Measurements from ENCODE around the gene CEMIP. TPM values are rescaled to one million over a fixed set of nuclear protein-coding genes. Genes with fewer than 3 reads are reported as not detected.

The CEMIP gene
- total RNA-seq, 2 donors from 2014 or later = 2.2 TPM; not detected in 1

- Histone ChIP-seq H3K9ac (ENCODE audit: extremely low read depth, low read length, poor library complexity, severe bottlenecking) (no peak overlapping the region), H3K4me3 (ENCODE audit: low read length) (no peak overlapping the region), H3K27ac (ENCODE audit: low read depth, low read length) (no peak overlapping the region), H3K36me3 (ENCODE audit: control insufficient read depth, insufficient read depth, low read length) (no peaks in the 10 kb centered on the region), H3K27me3 (ENCODE audit: control insufficient read depth, insufficient read depth, low read length, poor library complexity, severe bottlenecking) (no peaks in the 10 kb centered on the region), H3K4me1 (ENCODE audit: control insufficient read depth, insufficient read depth, low read length) (no peaks in the 10 kb centered on the region), H3K9me3 (ENCODE audit: control insufficient read depth, low read length) (no peaks in the 10 kb centered on the region)
- TF ChIP-seq, protein P1, sequence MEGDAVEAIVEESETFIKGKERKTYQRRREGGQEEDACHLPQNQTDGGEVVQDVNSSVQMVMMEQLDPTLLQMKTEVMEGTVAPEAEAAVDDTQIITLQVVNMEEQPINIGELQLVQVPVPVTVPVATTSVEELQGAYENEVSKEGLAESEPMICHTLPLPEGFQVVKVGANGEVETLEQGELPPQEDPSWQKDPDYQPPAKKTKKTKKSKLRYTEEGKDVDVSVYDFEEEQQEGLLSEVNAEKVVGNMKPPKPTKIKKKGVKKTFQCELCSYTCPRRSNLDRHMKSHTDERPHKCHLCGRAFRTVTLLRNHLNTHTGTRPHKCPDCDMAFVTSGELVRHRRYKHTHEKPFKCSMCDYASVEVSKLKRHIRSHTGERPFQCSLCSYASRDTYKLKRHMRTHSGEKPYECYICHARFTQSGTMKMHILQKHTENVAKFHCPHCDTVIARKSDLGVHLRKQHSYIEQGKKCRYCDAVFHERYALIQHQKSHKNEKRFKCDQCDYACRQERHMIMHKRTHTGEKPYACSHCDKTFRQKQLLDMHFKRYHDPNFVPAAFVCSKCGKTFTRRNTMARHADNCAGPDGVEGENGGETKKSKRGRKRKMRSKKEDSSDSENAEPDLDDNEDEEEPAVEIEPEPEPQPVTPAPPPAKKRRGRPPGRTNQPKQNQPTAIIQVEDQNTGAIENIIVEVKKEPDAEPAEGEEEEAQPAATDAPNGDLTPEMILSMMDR (conservative IDR thresholded peaks at IDR 0.05) = no peak
- H3K27me3 Mint-ChIP-seq (ENCODE audit: insufficient read depth) = no peaks in the 10 kb centered on the region
- 80 to 86% methylated on average over 1 to 3 of the region's 3 CpGs for WGBS, 2 experiments (ENCODE audit: insufficient coverage in 1 of 2, insufficient read length in 1 of 2)
- no peak overlapping the region for H3K27ac Mint-ChIP-seq
- peaks cover under 1% of the 10 kb centered on the region for H3K4me1 Mint-ChIP-seq
- H3K36me3 Mint-ChIP-seq (ENCODE audit: low read depth) = no peaks in the 10 kb centered on the region
- no peak overlapping the region for H3K4me3 Mint-ChIP-seq
- no peaks in the 10 kb centered on the region for H3K9me3 Mint-ChIP-seq
- DNase-seq = no peak
Observed at GRCh38 chr15:80764535-80764934, 14.6 kb upstream of the CEMIP start.

- TF ChIP-seq, protein P1 (conservative IDR thresholded peaks at IDR 0.05) = no peak
- H3K4me3 Mint-ChIP-seq = no peak overlapping the region
Observed at GRCh38 chr15:80766275-80766674, 12.9 kb upstream of the CEMIP start.

GRCh38 chr15:80768158-80768557 is 11.0 kb upstream of the CEMIP start:
- no peak overlapping the region for H3K9ac ChIP-seq (ENCODE audit: extremely low read depth, low read length, poor library complexity, severe bottlenecking)
- H3K4me1 Mint-ChIP-seq = peaks cover 2% of the 10 kb centered on the region
- H3K4me3 Mint-ChIP-seq = no peak overlapping the region
- H3K9me3 ChIP-seq (ENCODE audit: control insufficient read depth, low read length) = no peaks in the 10 kb centered on the region
- H3K27ac Mint-ChIP-seq = no peak overlapping the region
- no peaks in the 10 kb centered on the region for H3K27me3 ChIP-seq (ENCODE audit: control insufficient read depth, insufficient read depth, low read length, poor library complexity, severe bottlenecking)
- no peak overlapping the region for H3K4me3 ChIP-seq (ENCODE audit: low read length)
- H3K27ac ChIP-seq (ENCODE audit: low read depth, low read length) = no peak overlapping the region
- no peak for DNase-seq
- no peaks in the 10 kb centered on the region for H3K36me3 Mint-ChIP-seq (ENCODE audit: low read depth)
- H3K27me3 Mint-ChIP-seq (ENCODE audit: insufficient read depth) = no peaks in the 10 kb centered on the region
- H3K4me1 ChIP-seq (ENCODE audit: control insufficient read depth, insufficient read depth, low read length) = no peaks in the 10 kb centered on the region
- no peaks in the 10 kb centered on the region for H3K36me3 ChIP-seq (ENCODE audit: control insufficient read depth, insufficient read depth, low read length)
- no peaks in the 10 kb centered on the region for H3K9me3 Mint-ChIP-seq
- TF ChIP-seq, protein P1 (conservative IDR thresholded peaks at IDR 0.05) = no peak
- 78 to 95% methylated on average over 1 of the region's 1 CpG for whole genome bisulfite sequencing, 2 experiments (ENCODE audit: insufficient coverage in 1 of 2, insufficient read length in 1 of 2)

More at GRCh38 chr15:80766275-80766674, 12.9 kb upstream of the CEMIP start:
- no peaks in the 10 kb centered on the region for H3K9me3 Mint-ChIP-seq
- no peaks in the 10 kb centered on the region for H3K27me3 Mint-ChIP-seq (ENCODE audit: insufficient read depth)
- peaks cover 2% of the 10 kb centered on the region for H3K4me1 Mint-ChIP-seq
- no peak overlapping the region for H3K27ac Mint-ChIP-seq
- no peak overlapping the region for H3K27ac ChIP-seq (ENCODE audit: low read depth, low read length)
- no peak overlapping the region for H3K9ac ChIP-seq (ENCODE audit: extremely low read depth, low read length, poor library complexity, severe bottlenecking)
- DNase-seq = no peak
- H3K27me3 ChIP-seq (ENCODE audit: control insufficient read depth, insufficient read depth, low read length, poor library complexity, severe bottlenecking) = no peaks in the 10 kb centered on the region
- no peak overlapping the region for H3K4me3 ChIP-seq (ENCODE audit: low read length)
- 91 to 100% methylated on average over 2 to 3 of the region's 3 CpGs for WGBS, 2 experiments (ENCODE audit: insufficient coverage in 1 of 2, insufficient read length in 1 of 2)
- no peaks in the 10 kb centered on the region for H3K4me1 ChIP-seq (ENCODE audit: control insufficient read depth, insufficient read depth, low read length)
- H3K9me3 ChIP-seq (ENCODE audit: control insufficient read depth, low read length) = no peaks in the 10 kb centered on the region
- no peaks in the 10 kb centered on the region for H3K36me3 ChIP-seq (ENCODE audit: control insufficient read depth, insufficient read depth, low read length)
- no peaks in the 10 kb centered on the region for H3K36me3 Mint-ChIP-seq (ENCODE audit: low read depth)
